Measurements from ENCODE around the gene GCH1.

GCH1 gene

GRCh38 chr14:54944737-54945391 is 42.2 kb upstream of the GCH1 start:
- Histone ChIP-seq H2AFZ (ENCODE audit: low read depth, low read length) (no peak overlapping the region), H3K36me3 (replicated peaks; ENCODE audit: low read depth, low read length) (peaks cover 18% of the 10 kb centered on the region), H4K20me1 (ENCODE audit: insufficient read depth, low read length) (no peaks in the 10 kb centered on the region), H3K9ac (ENCODE audit: low read length) (no peak overlapping the region), H3K4me3 (ENCODE audit: low read length) (no peak overlapping the region), H3K4me2 (ENCODE audit: low read length) (no peak overlapping the region), H3K9me3 (ENCODE audit: insufficient read depth, low read length) (no peaks in the 10 kb centered on the region), H3K79me2 (ENCODE audit: low read length) (no peaks in the 10 kb centered on the region), H3K27me3 (ENCODE audit: low read depth, low read length) (no peaks in the 10 kb centered on the region), H3K4me1 (ENCODE audit: low read length) (peaks cover 8% of the 10 kb centered on the region), H3K27ac (ENCODE audit: low read length) (no peak overlapping the region)
- TF ChIP-seq, protein P1, sequence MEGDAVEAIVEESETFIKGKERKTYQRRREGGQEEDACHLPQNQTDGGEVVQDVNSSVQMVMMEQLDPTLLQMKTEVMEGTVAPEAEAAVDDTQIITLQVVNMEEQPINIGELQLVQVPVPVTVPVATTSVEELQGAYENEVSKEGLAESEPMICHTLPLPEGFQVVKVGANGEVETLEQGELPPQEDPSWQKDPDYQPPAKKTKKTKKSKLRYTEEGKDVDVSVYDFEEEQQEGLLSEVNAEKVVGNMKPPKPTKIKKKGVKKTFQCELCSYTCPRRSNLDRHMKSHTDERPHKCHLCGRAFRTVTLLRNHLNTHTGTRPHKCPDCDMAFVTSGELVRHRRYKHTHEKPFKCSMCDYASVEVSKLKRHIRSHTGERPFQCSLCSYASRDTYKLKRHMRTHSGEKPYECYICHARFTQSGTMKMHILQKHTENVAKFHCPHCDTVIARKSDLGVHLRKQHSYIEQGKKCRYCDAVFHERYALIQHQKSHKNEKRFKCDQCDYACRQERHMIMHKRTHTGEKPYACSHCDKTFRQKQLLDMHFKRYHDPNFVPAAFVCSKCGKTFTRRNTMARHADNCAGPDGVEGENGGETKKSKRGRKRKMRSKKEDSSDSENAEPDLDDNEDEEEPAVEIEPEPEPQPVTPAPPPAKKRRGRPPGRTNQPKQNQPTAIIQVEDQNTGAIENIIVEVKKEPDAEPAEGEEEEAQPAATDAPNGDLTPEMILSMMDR (IDR thresholded peaks at IDR 0.05; ENCODE audit: low read depth, low read length), result no peak
- TF ChIP-seq EZH2phosphoT487 (IDR thresholded peaks at IDR 0.05; ENCODE audit: low read depth), result no peak

DNA sequence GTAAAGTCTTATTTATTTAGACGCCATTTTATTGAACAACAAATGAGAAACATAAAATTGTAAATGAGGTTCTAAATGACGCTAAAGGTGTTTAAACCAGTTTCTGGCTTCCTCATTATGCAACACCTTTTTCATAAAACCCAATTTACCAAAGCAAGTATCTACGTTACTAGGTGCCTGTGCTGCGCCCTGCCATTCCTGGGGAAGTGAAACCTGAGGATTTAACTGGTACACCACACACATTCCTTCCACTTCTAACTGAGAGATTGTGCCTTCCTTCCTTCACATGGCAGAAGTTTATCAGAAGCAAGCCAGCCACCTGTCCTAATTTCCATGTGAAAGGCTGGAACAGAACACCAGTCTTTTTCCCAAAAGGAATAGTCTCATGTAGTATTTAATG is 40.3 kb upstream of the GCH1 start:
- Histone ChIP-seq H3K9me3 (ENCODE audit: insufficient read depth, low read length) (no peaks in the 10 kb centered on the region), H3K4me2 (ENCODE audit: low read length) (no peak overlapping the region), H3K27me3 (ENCODE audit: low read depth, low read length) (no peaks in the 10 kb centered on the region), H3K4me3 (ENCODE audit: low read length) (no peak overlapping the region), H3K36me3 (replicated peaks; ENCODE audit: low read depth, low read length) (peaks cover 22% of the 10 kb centered on the region), H4K20me1 (ENCODE audit: insufficient read depth, low read length) (no peaks in the 10 kb centered on the region), H3K4me1 (ENCODE audit: low read length) (peaks cover 8% of the 10 kb centered on the region), H3K9ac (ENCODE audit: low read length) (no peak overlapping the region), H3K27ac (ENCODE audit: low read length) (no peak overlapping the region), H3K79me2 (ENCODE audit: low read length) (no peaks in the 10 kb centered on the region), H2AFZ (ENCODE audit: low read depth, low read length) (no peak overlapping the region)
- TF ChIP-seq, protein P1 (IDR thresholded peaks at IDR 0.05; ENCODE audit: low read depth, low read length), result no peak
- no peak for TF ChIP-seq EZH2phosphoT487 (IDR thresholded peaks at IDR 0.05; ENCODE audit: low read depth)

GRCh38 chr14:54936816-54937215 is 34.2 kb upstream of the GCH1 start:
- TF ChIP-seq, protein P1 (IDR thresholded peaks at IDR 0.05; ENCODE audit: low read depth, low read length), result no peak
- TF ChIP-seq EZH2phosphoT487 (IDR thresholded peaks at IDR 0.05; ENCODE audit: low read depth), result no peak
- Histone ChIP-seq H3K9ac (ENCODE audit: low read length) (no peak overlapping the region), H3K4me1 (ENCODE audit: low read length) (no peaks in the 10 kb centered on the region), H3K79me2 (ENCODE audit: low read length) (no peaks in the 10 kb centered on the region), H2AFZ (ENCODE audit: low read depth, low read length) (no peak overlapping the region), H4K20me1 (ENCODE audit: insufficient read depth, low read length) (no peaks in the 10 kb centered on the region), H3K27me3 (ENCODE audit: low read depth, low read length) (no peaks in the 10 kb centered on the region), H3K36me3 (replicated peaks; ENCODE audit: low read depth, low read length) (peaks cover 15% of the 10 kb centered on the region), H3K4me2 (ENCODE audit: low read length) (no peak overlapping the region), H3K27ac (ENCODE audit: low read length) (no peak overlapping the region), H3K4me3 (ENCODE audit: low read length) (no peak overlapping the region), H3K9me3 (ENCODE audit: insufficient read depth, low read length) (no peaks in the 10 kb centered on the region)

GRCh38 chr14:54935958-54936357 is 33.3 kb upstream of the GCH1 start:
- Histone ChIP-seq H3K27ac (ENCODE audit: low read length) (no peak overlapping the region), H4K20me1 (ENCODE audit: insufficient read depth, low read length) (no peaks in the 10 kb centered on the region), H2AFZ (ENCODE audit: low read depth, low read length) (no peak overlapping the region), H3K4me1 (ENCODE audit: low read length) (no peaks in the 10 kb centered on the region), H3K4me3 (ENCODE audit: low read length) (no peak overlapping the region), H3K27me3 (ENCODE audit: low read depth, low read length) (no peaks in the 10 kb centered on the region), H3K79me2 (ENCODE audit: low read length) (no peaks in the 10 kb centered on the region), H3K9me3 (ENCODE audit: insufficient read depth, low read length) (no peaks in the 10 kb centered on the region), H3K4me2 (ENCODE audit: low read length) (no peak overlapping the region), H3K36me3 (replicated peaks; ENCODE audit: low read depth, low read length) (peaks cover 13% of the 10 kb centered on the region), H3K9ac (ENCODE audit: low read length) (no peak overlapping the region)
- TF ChIP-seq EZH2phosphoT487 (IDR thresholded peaks at IDR 0.05; ENCODE audit: low read depth), result no peak
- TF ChIP-seq, protein P1 (IDR thresholded peaks at IDR 0.05; ENCODE audit: low read depth, low read length), result no peak

Data from OCI-LY3 (cell line).